K562 (cell line): ENCODE results near the gene OBSCN. TPM values are rescaled to one million over a fixed set of nuclear protein-coding genes. Genes with fewer than 3 reads are reported as not detected.

Experiments
- ATAC-seq: fragments of 200-7000 bp; cut with Tn5 transposase; 3 replicates; pipeline ENCODE4 v1.9.1; 2020; ENCODE audit warnings: moderate library complexity
- BruUV-seq: library from RNA; stranded (reverse); fragments of 400-500 nt; replicated peaks from 2 replicates; lab custom pipeline; 2021; lab: Mats Ljungman, UMichigan
- CTCF ChIA-PET: fragments of 300-600 bp; formaldehyde crosslinking; extraction: SDS; loops from one replicate; lab custom pipeline; 2021; ENCODE audit warnings: low intra/inter-chr PET ratio; lab: Yijun Ruan, JAX
- POLR2A ChIA-PET: fragments of 300-600, 350-650 bp; sonication (Branson Sonifier 250); formaldehyde crosslinking; extraction: SDS; loops from one replicate; lab custom pipeline; 2021; ENCODE audit warnings: antibody characterized with exemption, inconsistent platforms; lab: Yijun Ruan, JAX
- DNase-seq, 4 experiments: peaks; one replicate each; pipeline versions ENCODE4 v3.0.0 to v3.0.0-alpha.2; 2011 to 2018; ENCODE audit warnings: low spot score in 3 of 4, mixed read lengths in 3 of 4; ENCODE audit errors: extremely low read depth in 1 of 4
- FAIRE-seq: peaks from 2 replicates; lab custom pipeline; 2011; peaks lifted over from hg19 to GRCh38; lab: Jason Lieb, UNC
- H2AFZ ChIP-seq: 2 replicates; pipeline ENCODE4 v1.6.0; 2011; ENCODE audit warnings: low read depth, low read length, control low read depth, inconsistent platforms
- H3K27ac ChIP-seq: fragments of 200-600 bp; 3 replicates; pipeline ENCODE4 v1.8.0; 2011; ENCODE audit warnings: low read depth, mild to moderate bottlenecking, control low read depth, inconsistent platforms, low read length, moderate library complexity, mixed read lengths; ENCODE audit errors: extremely low read depth
- H3K27me3 ChIP-seq, 2 experiments: fragments of 300-600 bp in 1 of 2; 2 replicates in 1 of 2; 3 replicates in 1 of 2; pipeline versions ENCODE4 v1.6.0 to v1.8.0; 2011; ENCODE audit warnings: inconsistent platforms in 2 of 2, low read length in 2 of 2, mild to moderate bottlenecking in 1 of 2, mixed read lengths in 1 of 2, moderate library complexity in 1 of 2; ENCODE audit not compliant: control insufficient read depth in 2 of 2, insufficient read depth in 2 of 2
- H3K36me3 ChIP-seq: fragments of 300-600 bp; 3 replicates; pipeline ENCODE4 v1.8.0; 2011; ENCODE audit warnings: mild to moderate bottlenecking, low read length, inconsistent platforms; ENCODE audit not compliant: control insufficient read depth, insufficient read depth
- H3K4me1 ChIP-seq, 2 experiments: fragments of 200-600 bp in 1 of 2; replicated peaks in 1 of 2; 2 replicates in 1 of 2; 3 replicates in 1 of 2; pipeline versions ENCODE4 v1.5.1 to v1.8.0; 2011; ENCODE audit warnings: inconsistent platforms in 2 of 2, low read length in 2 of 2, mild to moderate bottlenecking in 1 of 2, mixed read lengths in 1 of 2, moderate library complexity in 1 of 2; ENCODE audit not compliant: control insufficient read depth in 2 of 2, insufficient read depth in 2 of 2
- H3K4me2 ChIP-seq: 2 replicates; pipeline ENCODE4 v1.6.1; 2011; ENCODE audit warnings: low read length, control low read depth, inconsistent platforms, mixed read lengths; ENCODE audit not compliant: insufficient read depth
- H3K4me3 ChIP-seq: fragments of 200-600 bp; sonication (generic), shearing (Covaris generic); 2 replicates; pipeline ENCODE4 v1.5.1; 2016; ENCODE audit warnings: control low read depth, inconsistent platforms
- H3K79me2 ChIP-seq: fragments of 200-600 bp; 3 replicates; pipeline ENCODE4 v1.8.0; 2011; ENCODE audit warnings: low read length, inconsistent platforms; ENCODE audit not compliant: control insufficient read depth, insufficient read depth
- H3K9ac ChIP-seq, 2 experiments: 2 replicates each; pipeline versions ENCODE4 v1.6.0 to v1.6.1; 2011; ENCODE audit warnings: low read depth in 2 of 2, low read length in 2 of 2, control low read depth in 1 of 2, inconsistent platforms in 1 of 2, mild to moderate bottlenecking in 1 of 2, mixed read lengths in 1 of 2; ENCODE audit not compliant: insufficient read depth in 1 of 2
- H3K9me1 ChIP-seq: one replicate; pipeline ENCODE4 v1.6.0; 2011; ENCODE audit warnings: inconsistent platforms, mild to moderate bottlenecking, low read length, moderate library complexity; ENCODE audit not compliant: control insufficient read depth, insufficient read depth
- H3K9me3 ChIP-seq: replicated peaks from 2 replicates; pipeline ENCODE4 v1.5.1; 2011; ENCODE audit warnings: low read depth, low read length, inconsistent platforms; ENCODE audit not compliant: control insufficient read depth, insufficient read depth
- H4K20me1 ChIP-seq: replicated peaks from 2 replicates; pipeline ENCODE4 v1.6.1; 2011; ENCODE audit warnings: low read length, inconsistent platforms, mixed read lengths; ENCODE audit not compliant: control insufficient read depth, insufficient read depth
- ADNP ChIP-seq: fragments of 200-800 bp; sonication (Bioruptor generic); IDR thresholded peaks from 2 replicates; pipeline ENCODE4 v1.6.1; 2016; ENCODE audit warnings: missing genetic modification characterization, missing compliant biosample characterization
- BHLHE40 ChIP-seq: IDR thresholded peaks from 2 replicates; pipeline ENCODE4 v1.6.1; 2011; ENCODE audit warnings: low read length, improper control_type of control experiment
- CBX8 ChIP-seq: fragments of 200-600 bp; sonication (generic); IDR thresholded peaks from 2 replicates; pipeline ENCODE4 v1.6.1; 2012; ENCODE audit warnings: borderline replicate concordance, mixed run types, low read depth, mild to moderate bottlenecking, moderate library complexity, mixed read lengths, low read length, control low read depth, inconsistent platforms; ENCODE audit not compliant: poor library complexity, severe bottlenecking; ENCODE audit errors: extremely low read depth
- ESRRA ChIP-seq: fragments of 450-650 bp; IDR thresholded peaks from 2 replicates; pipeline ENCODE4 v1.6.1; 2014; ENCODE audit warnings: low read depth, mild to moderate bottlenecking, moderate library complexity, borderline replicate concordance
- JUND ChIP-seq, 2 experiments: IDR thresholded peaks; 2 replicates in 1 of 2; 3 replicates in 1 of 2; pipeline ENCODE4 v1.6.1; 2011; ENCODE audit warnings: borderline replicate concordance in 2 of 2, low read depth in 2 of 2, low read length in 2 of 2, improper control_type of control experiment in 1 of 2, missing biosample characterization in 1 of 2, missing genetic modification characterization in 1 of 2, missing genetic modification reagents in 1 of 2
- KDM1A ChIP-seq, 2 experiments: fragments of 450-650 bp; IDR thresholded peaks; 2 replicates each; pipeline ENCODE4 v1.6.1; 2016; ENCODE audit warnings: mild to moderate bottlenecking in 2 of 2
- KLF1 ChIP-seq: fragments of 450-650 bp; IDR thresholded peaks from 2 replicates; pipeline ENCODE4 v1.6.1; 2016; ENCODE audit warnings: missing genetic modification characterization, missing compliant biosample characterization
- MAX ChIP-seq: sonication (generic); formaldehyde crosslinking; IDR thresholded peaks from 2 replicates; pipeline ENCODE4 v1.9.0; 2022; ENCODE audit warnings: mild to moderate bottlenecking, missing genetic modification reagents
- MBD1 ChIP-seq: fragments of 250-450 bp; sonication (Bioruptor Pico); IDR thresholded peaks from 2 replicates; pipeline ENCODE4 v1.8.0; 2022; ENCODE audit warnings: inconsistent platforms
- NFIX ChIP-seq: fragments of 250-450 bp; sonication (Bioruptor Pico); IDR thresholded peaks from 2 replicates; pipeline ENCODE4 v1.4.0; 2020; ENCODE audit warnings: low read depth, mild to moderate bottlenecking, moderate library complexity
- YBX1 ChIP-seq: fragments of 450-650 bp; IDR thresholded peaks from 2 replicates; pipeline ENCODE4 v1.7.1; 2016; ENCODE audit warnings: mild to moderate bottlenecking
- ZNF184 ChIP-seq: sonication (generic); formaldehyde crosslinking; IDR thresholded peaks from 2 replicates; pipeline ENCODE4 v1.5.0; 2020; ENCODE audit warnings: missing genetic modification reagents
- ZNF311 ChIP-seq: fragments of 250-450 bp; sonication (Bioruptor Pico); IDR thresholded peaks from 2 replicates; pipeline ENCODE4 v1.4.0; 2020; ENCODE audit warnings: mild to moderate bottlenecking, moderate library complexity
- ZNF408 ChIP-seq: fragments of 250-450 bp; sonication (Bioruptor Pico); IDR thresholded peaks from 2 replicates; pipeline ENCODE4 v1.4.0; 2020; ENCODE audit warnings: low read depth, mild to moderate bottlenecking, moderate library complexity
- ZNF707 ChIP-seq: fragments of 250-450 bp; sonication (Bioruptor Pico); conservative IDR thresholded peaks from 2 replicates; pipeline ENCODE4 v1.8.0; 2022; ENCODE audit warnings: inconsistent platforms, mild to moderate bottlenecking, moderate library complexity
- WGBS: fragments of 100-300 bp; shearing (Covaris generic); methylation state at CpG from one replicate; pipeline ENCODE4 v1.1.6; 2016; ENCODE audit warnings: low coverage, mixed read lengths; ENCODE audit not compliant: insufficient coverage; ENCODE audit errors: missing lambda C conversion rate; 5-methylcytosine and 5-hydroxymethylcytosine counted together
- in situ Hi-C: fragments of 300-500 bp; cut with MboI; formaldehyde crosslinking; loops from 4 replicates; pipeline ENCODE4 v1.15.0; 2018; ENCODE audit warnings: inconsistent platforms, mixed read lengths
- intact Hi-C: fragments of 100-400 bp; cut with micrococcal nuclease; formaldehyde crosslinking; loops from 2 replicates; pipeline ENCODE4 v1.14.2; 2022
- polyA plus RNA-seq, 8 experiments: library from polyadenylated mRNA; depleted of rRNA in 4 of 8; stranded (reverse) in 5 of 8; unstranded in 3 of 8; fragments of >200 nt; fragmentation: Nextera tagmentation in 2 of 8; fragmentation: Illumina TruSeq in 1 of 8; extraction: Ambion mirVana in 2 of 8; extraction: Trizol in 1 of 8; gene quantifications; 2 replicates each; pipeline versions ENCODE4 v1.2.1 to v1.2.3, GENCODE V29; 2011 to 2014; ENCODE audit warnings: inconsistent platforms in 1 of 8, missing spikeins in 1 of 8
- total RNA-seq, 7 experiments: library from RNA; depleted of rRNA in 6 of 7; stranded (reverse); fragments of >200 nt in 6 of 7; fragmentation: Illumina TruSeq in 2 of 7; extraction: Trizol in 2 of 7; gene quantifications; 2 replicates each; pipeline versions ENCODE4 v1.2.1 to v1.2.3, GENCODE V29; 2011 to 2021; ENCODE audit warnings: low replicate concordance in 1 of 7

Gene OBSCN
- total and polyA plus RNA-seq, 9 of the 15 experiments (the other 6 are each of a cell fraction or from before 2014, with no cell fraction given) = 0.18 to 19.7 (median 3.6) TPM

- Histone ChIP-seq H3K27ac (no peak overlapping the region), H3K9me3 (peaks cover 2% of the 10 kb centered on the region), H3K4me3 (no peak overlapping the region), H3K9me1 (no peaks in the 10 kb centered on the region), H3K36me3 (no peaks in the 10 kb centered on the region), H3K79me2 (no peaks in the 10 kb centered on the region), H4K20me1 (no peaks in the 10 kb centered on the region), H2AFZ (no peak overlapping the region), H3K4me1 (peaks cover 23 to 39% of the 10 kb centered on the region in 2 experiments), H3K4me2 (no peak overlapping the region), H3K9ac (no peak overlapping the region), H3K27me3 (no peaks in the 10 kb centered on the region)
- DNase-seq (no peak), FAIRE-seq (no peak), ATAC-seq (no peak)
- WGBS = 92% methylated on average over 20 of the region's 23 CpGs
- no TSS peak for BruUV-seq
- POLR2A ChIA-PET = interaction anchor here (1.9 kb wide), 1 partner anchor 11 kb away, joined by 9 read pairs; no protein-coding TSS in a partner anchor
- intact Hi-C loops = no loop called here
- in situ Hi-C loops = no loop called here
- CTCF ChIA-PET = no interaction called here
- TF ChIP-seq YBX1 (no peak), ADNP (no peak), ZNF311 (CRISPR knock-in tag) (no peak), JUND (IDR thresholded peaks at IDR 0.05; ENCODE audit: borderline replicate concordance, low read depth, low read length) (no peak), JUND (tag; IDR thresholded peaks at IDR 0.05; ENCODE audit: borderline replicate concordance, low read depth, low read length) (no peak), MBD1 (CRISPR knock-in tag) (peak; percentile 68; the same call in 1 of the 2 replicates), KLF1 (tag) (no peak), MAX (CRISPR knock-in tag) (no peak), ESRRA (no peak), NFIX (CRISPR knock-in tag) (no peak), KDM1A (IDR thresholded peaks at IDR 0.05) (peak in 1 of 2 experiments; percentile 87; a peak in 1 of 4 replicates), CBX8 (no peak), ZNF408 (CRISPR knock-in tag) (no peak), ZNF184 (CRISPR knock-in tag) (no peak), BHLHE40 (no peak), ZNF707 (no peak)
Measured at GRCh38 chr1:228415853-228416216, 208.0 kb downstream of the OBSCN start.
